ENCODE results near the gene PSPN.

GRCh38 chr19:6418562-6418932 lies 42.8 kb upstream of the PSPN start:
- TF ChIP-seq CTCF (IDR thresholded peaks at IDR 0.05) (no peak), POLR2A (IDR thresholded peaks at IDR 0.05) (no peak)

Data from testis (tissue), 2 donors.